CD14-positive monocyte (primary cell): Measurements from ENCODE around the gene NFIL3. TPM values are rescaled to one million over a fixed set of nuclear protein-coding genes. Genes with fewer than 3 reads are reported as not detected.

Experiments
- DNase-seq, 3 donors: peaks; one replicate each; pipeline ENCODE4 v3.0.0-alpha.2; 2011 to 2022
- H2AFZ ChIP-seq: 2 replicates; pipeline ENCODE4 v1.6.0; 2012; ENCODE audit warnings: mild to moderate bottlenecking, low read depth, low read length, inconsistent platforms; ENCODE audit not compliant: insufficient read depth, poor library complexity, severe bottlenecking
- H3K27ac ChIP-seq, 2 donors: 1 replicate in 1 of 2; 2 replicates in 1 of 2; pipeline ENCODE4 v1.5.1; 2012 to 2013; ENCODE audit warnings: low read length in 2 of 2, control low read depth in 1 of 2, inconsistent platforms in 1 of 2, low read depth in 1 of 2, mild to moderate bottlenecking in 1 of 2
- H3K27me3 ChIP-seq, 2 donors: one replicate each; pipeline versions ENCODE4 v1.6.0 to v1.6.1; 2011 to 2013; ENCODE audit warnings: low read length in 2 of 2; ENCODE audit not compliant: control insufficient read depth in 2 of 2, insufficient read depth in 2 of 2
- H3K36me3 ChIP-seq, 2 donors: replicated peaks in 1 of 2; 1 replicate in 1 of 2; 2 replicates in 1 of 2; pipeline versions ENCODE4 v1.5.1 to v1.6.1; 2012 to 2013; ENCODE audit warnings: low read length in 2 of 2, control low read depth in 1 of 2, inconsistent platforms in 1 of 2, mild to moderate bottlenecking in 1 of 2; ENCODE audit not compliant: insufficient read depth in 2 of 2, control insufficient read depth in 1 of 2
- H3K4me1 ChIP-seq, 2 donors: 1 replicate in 1 of 2; 2 replicates in 1 of 2; pipeline versions ENCODE4 v1.5.1 to v1.6.1; 2012 to 2013; ENCODE audit warnings: low read length in 2 of 2, control low read depth in 1 of 2, inconsistent platforms in 1 of 2, mild to moderate bottlenecking in 1 of 2, moderate library complexity in 1 of 2; ENCODE audit not compliant: insufficient read depth in 2 of 2, control insufficient read depth in 1 of 2
- H3K4me2 ChIP-seq: replicated peaks from 2 replicates; pipeline ENCODE3; 2012; ENCODE audit warnings: low read length, moderate library complexity, mild to moderate bottlenecking; ENCODE audit not compliant: poor library complexity, severe bottlenecking; ENCODE audit errors: extremely low read depth
- H3K4me3 ChIP-seq, 3 experiments: fragments of 200-600 bp in 1 of 3; sonication (generic) in 1 of 3; replicated peaks in 1 of 3; 1 replicate in 2 of 3; 2 replicates in 1 of 3; pipeline ENCODE4 v1.5.1; 2011 to 2013; ENCODE audit warnings: low read length in 3 of 3, mild to moderate bottlenecking in 3 of 3, control low read depth in 2 of 3, low read depth in 2 of 3, inconsistent platforms in 1 of 3, moderate library complexity in 1 of 3
- H3K79me2 ChIP-seq: 2 replicates; pipeline ENCODE4 v1.6.0; 2012; ENCODE audit warnings: mild to moderate bottlenecking, control low read depth, inconsistent platforms, low read length, moderate library complexity; ENCODE audit not compliant: insufficient read depth
- H3K9ac ChIP-seq: 2 replicates; pipeline ENCODE4 v1.6.0; 2017; ENCODE audit warnings: low read length, mild to moderate bottlenecking; ENCODE audit not compliant: insufficient read depth, poor library complexity, severe bottlenecking
- H3K9me3 ChIP-seq, 2 donors: replicated peaks in 1 of 2; 1 replicate in 1 of 2; 2 replicates in 1 of 2; pipeline versions ENCODE4 v1.5.1 to v1.6.1; 2012 to 2013; ENCODE audit warnings: low read length in 2 of 2, control low read depth in 1 of 2; ENCODE audit not compliant: control insufficient read depth in 1 of 2, insufficient read depth in 1 of 2
- H4K20me1 ChIP-seq: 2 replicates; pipeline ENCODE4 v1.6.0; 2012; ENCODE audit warnings: mild to moderate bottlenecking, low read length, control low read depth, moderate library complexity; ENCODE audit not compliant: insufficient read depth
- H3K27ac Mint-ChIP-seq, 7 donors: one replicate each; pipeline ENCODE4 v1.8.0; 2020; ENCODE audit warnings: mild to moderate bottlenecking in 7 of 7, mixed read lengths in 7 of 7, moderate library complexity in 6 of 7, inconsistent platforms in 2 of 7
- H3K27me3 Mint-ChIP-seq, 3 donors: one replicate each; pipeline ENCODE4 v1.8.0; 2021 to 2022; ENCODE audit warnings: low read depth in 3 of 3, mild to moderate bottlenecking in 3 of 3, mixed read lengths in 3 of 3, moderate library complexity in 3 of 3, inconsistent platforms in 1 of 3
- H3K36me3 Mint-ChIP-seq, 2 donors: one replicate each; pipeline ENCODE4 v1.8.0; 2020; ENCODE audit warnings: mixed read lengths in 2 of 2, inconsistent platforms in 1 of 2, mild to moderate bottlenecking in 1 of 2
- H3K4me1 Mint-ChIP-seq: one replicate; pipeline ENCODE4 v1.8.0; 2020; ENCODE audit warnings: mild to moderate bottlenecking, mixed read lengths
- H3K4me3 Mint-ChIP-seq, 2 donors: one replicate each; pipeline ENCODE4 v1.8.0; 2020; ENCODE audit warnings: mild to moderate bottlenecking in 2 of 2, mixed read lengths in 2 of 2, moderate library complexity in 1 of 2
- H3K9me3 Mint-ChIP-seq, 7 donors: one replicate each; pipeline ENCODE4 v1.8.0; 2020 to 2022; ENCODE audit warnings: mixed read lengths in 7 of 7, mild to moderate bottlenecking in 6 of 7, moderate library complexity in 6 of 7, inconsistent platforms in 2 of 7
- CTCF ChIP-seq: fragments of 200-600 bp; IDR thresholded peaks from one replicate; pipeline ENCODE4 v1.8.0; 2022; ENCODE audit warnings: antibody characterized with exemption, mild to moderate bottlenecking
- WGBS: methylation state at CpG from one replicate; pipeline ENCODE4 v1.1.5; 2013; ENCODE audit warnings: missing lambda C conversion rate; ENCODE audit not compliant: insufficient coverage; 5-methylcytosine and 5-hydroxymethylcytosine counted together
- intact Hi-C, 2 donors: fragments of 100-400 bp; cut with micrococcal nuclease; formaldehyde crosslinking; loops; one replicate each; pipeline versions ENCODE4 v1.15.0 to v1.15.1; 2023
- polyA plus RNA-seq, 3 donors: library from polyadenylated mRNA; depleted of rRNA in 1 of 3; unstranded in 2 of 3; stranded (reverse) in 1 of 3; fragments of 300-500 nt in 2 of 3; fragments of >200 nt in 1 of 3; fragmentation: Illumina TruSeq in 2 of 3; gene quantifications; 1 replicate in 2 of 3; 2 replicates in 1 of 3; pipeline ENCODE4 v1.2.3, GENCODE V29; 2012 to 2021

The NFIL3 gene
- polyA plus RNA-seq, 3 donors = 18.6 to 253 (median 64.0) TPM

- Histone ChIP-seq H3K27me3 (no peaks in the 10 kb centered on the region), H3K4me2 (no peak overlapping the region), H3K4me1 (peaks cover 58 to 81% of the 10 kb centered on the region in 2 donors), H4K20me1 (peaks cover 43% of the 10 kb centered on the region), H3K79me2 (peaks cover 81% of the 10 kb centered on the region), H3K9me3 (no peaks in the 10 kb centered on the region), H3K27ac (no peak overlapping the region), H3K36me3 (peaks cover 15 to 18% of the 10 kb centered on the region in 2 donors), H3K4me3 (no peak overlapping the region), H2AFZ (no peak overlapping the region), H3K9ac (no peak overlapping the region)
- intact Hi-C loops = no loop called here
- Mint-ChIP-seq H3K9me3 (no peaks in the 10 kb centered on the region), H3K27me3 (no peaks in the 10 kb centered on the region), H3K4me1 (peaks cover 82% of the 10 kb centered on the region), H3K36me3 (peaks cover 45 to 56% of the 10 kb centered on the region in 2 donors), H3K27ac (peak overlapping the region; percentile 46 to 94 (median 90)), H3K4me3 (peak overlapping the region in 1 of 2 donors; percentile 20)
- peak in 1 of 3 donors; percentile 22 for DNase-seq
- WGBS = no CpG with 5 or more reads among the region's 2 CpGs
- TF ChIP-seq CTCF = no peak
Measured at GRCh38 chr9:91412941-91413340, 10.7 kb downstream of the NFIL3 start.

- peak; percentile 78 to 93 (median 91) for DNase-seq
- H3K27me3 Mint-ChIP-seq = peaks cover 0 to 1% (median 0%) of the 10 kb centered on the region in 3 donors
- WGBS = 31% methylated on average over 2 of the region's 5 CpGs
Measured at GRCh38 chr9:91411096-91411771, 12.4 kb downstream of the NFIL3 start.

More at GRCh38 chr9:91411096-91411771, 12.4 kb downstream of the NFIL3 start:
- Histone ChIP-seq H3K27me3 (no peaks in the 10 kb centered on the region), H3K4me3 (peak overlapping the region in 1 of 3 experiments; percentile 49), H3K4me1 (peaks cover 58 to 80% of the 10 kb centered on the region in 2 donors), H3K36me3 (peaks cover 15 to 22% of the 10 kb centered on the region in 2 donors), H4K20me1 (peaks cover 38% of the 10 kb centered on the region), H3K9ac (no peak overlapping the region), H2AFZ (no peak overlapping the region), H3K79me2 (peaks cover 64% of the 10 kb centered on the region), H3K4me2 (peak overlapping the region; percentile 50), H3K27ac (peak overlapping the region; percentile 62 to 85), H3K9me3 (no peaks in the 10 kb centered on the region)
- peaks cover 77% of the 10 kb centered on the region for H3K4me1 Mint-ChIP-seq
- H3K4me3 Mint-ChIP-seq = peak overlapping the region; percentile 9 to 47
- peaks cover 47 to 62% of the 10 kb centered on the region in 2 donors for H3K36me3 Mint-ChIP-seq
- no peak for TF ChIP-seq CTCF
- no peaks in the 10 kb centered on the region for H3K9me3 Mint-ChIP-seq
- intact Hi-C loops = no loop called here
- peak overlapping the region; percentile 89 to 96 (median 90) for H3K27ac Mint-ChIP-seq
